GM04503 (cell line): ENCODE measurements around the gene NUDT7.

Experiments used
- DNase-seq: peaks from one replicate; pipeline ENCODE4 v3.0.0-alpha.2; 2012; ENCODE audit warnings: low read depth

NUDT7 gene

DNA sequence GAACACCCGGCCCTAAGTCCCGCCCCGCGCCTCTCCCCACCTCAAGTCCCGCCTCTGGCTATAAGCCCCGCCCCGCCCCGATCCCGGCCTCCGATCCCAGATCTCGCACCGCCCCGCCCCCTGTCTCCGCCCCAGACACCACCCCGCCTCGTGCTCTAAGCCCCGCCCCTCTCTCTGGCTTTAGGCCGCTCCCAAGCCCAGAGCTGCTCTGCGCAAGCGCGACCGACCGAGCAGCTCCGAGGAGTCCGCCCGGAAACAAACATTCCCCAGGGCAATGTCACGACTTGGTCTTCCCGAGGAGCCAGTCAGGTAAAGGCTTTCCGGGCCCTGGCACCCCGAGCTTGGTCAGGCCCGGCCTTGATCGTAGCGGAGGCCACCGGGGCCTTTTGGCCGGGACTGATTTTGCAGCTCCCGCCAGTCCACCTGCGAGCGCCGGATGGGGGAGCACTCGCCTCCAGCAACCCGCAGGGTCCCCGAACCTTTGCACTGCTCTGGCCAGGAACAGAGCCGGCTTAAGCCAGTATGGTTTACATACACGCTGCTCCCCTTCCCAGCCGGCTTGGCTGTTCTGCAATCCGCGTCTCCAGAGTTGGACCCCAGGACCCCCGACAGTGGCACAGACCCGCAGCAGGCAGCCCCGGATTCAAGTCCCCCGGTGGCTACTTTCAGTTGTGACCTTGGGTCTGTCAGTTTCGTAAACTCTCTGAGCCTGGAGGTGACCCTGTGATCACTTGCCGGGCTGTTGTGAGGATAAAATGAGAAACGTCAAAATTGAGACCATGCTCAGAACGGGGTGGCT, at the start of gene NUDT7:
NUDT7 (plus strand) TSS at position 206 of the 799 bp plus-strand sequence; CDS start at position 275, 69 bp downstream.
- peak; percentile 61 for DNase-seq

DNA sequence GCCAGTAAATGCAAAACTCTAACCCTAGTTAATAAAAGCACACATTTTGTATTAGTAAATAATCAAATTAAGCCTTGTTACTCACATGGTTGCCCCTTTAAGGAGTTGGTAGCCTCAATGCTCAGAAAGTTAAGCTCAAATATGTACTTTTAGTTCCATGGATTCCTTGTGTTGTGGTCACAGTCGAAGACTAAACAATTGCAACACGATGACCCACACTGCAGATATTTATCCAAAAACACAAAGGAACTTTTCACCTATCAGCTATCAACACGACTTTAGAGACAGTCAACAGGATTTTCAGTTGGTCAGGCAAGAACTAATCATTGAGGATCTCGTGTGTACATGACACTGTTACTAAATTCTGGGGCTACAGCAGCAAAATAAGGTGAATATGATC, 47.4 kb upstream of the NUDT7 start:
- DNase-seq = peak; percentile 44

DNA sequence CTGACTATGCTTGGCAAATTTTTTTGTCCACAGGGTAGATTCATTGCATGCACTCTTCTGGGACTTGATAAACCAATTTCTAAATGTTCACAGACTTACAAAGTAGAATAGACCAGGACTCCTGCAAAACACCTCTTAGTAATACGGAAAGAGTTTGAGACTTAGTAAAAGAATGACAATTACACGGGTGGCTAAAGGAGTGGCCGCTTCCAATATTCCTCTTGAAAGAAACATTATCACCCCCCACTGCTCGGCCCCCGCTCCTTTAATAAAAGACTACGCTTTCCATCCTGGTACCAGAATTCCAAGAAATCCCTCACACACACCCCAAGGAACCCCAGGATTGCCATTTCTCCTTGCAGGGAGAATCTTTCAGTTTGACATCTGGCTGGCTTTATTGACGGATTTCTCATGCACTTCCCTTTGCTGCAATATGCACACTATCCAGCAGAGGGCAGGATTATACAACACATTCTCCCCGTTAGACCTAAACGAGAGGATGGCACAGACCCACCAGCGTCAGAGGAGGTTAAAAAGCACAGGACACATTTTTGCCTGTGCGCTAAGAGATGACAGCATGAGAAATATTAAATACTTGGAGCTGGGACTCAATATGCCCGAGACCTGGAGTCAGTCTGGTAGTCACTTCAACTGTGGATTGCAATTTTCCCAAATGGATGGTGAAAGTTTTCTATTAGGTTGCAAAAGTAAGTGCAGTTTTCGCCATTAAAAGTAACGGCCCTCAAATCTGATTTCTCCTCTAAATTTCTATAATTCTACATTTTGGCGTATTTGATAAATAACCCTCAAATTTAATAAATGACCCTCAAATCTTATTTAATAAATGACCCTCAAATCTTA, 46.6 kb upstream of the NUDT7 start:
- peak; percentile 14 for DNase-seq

DNA sequence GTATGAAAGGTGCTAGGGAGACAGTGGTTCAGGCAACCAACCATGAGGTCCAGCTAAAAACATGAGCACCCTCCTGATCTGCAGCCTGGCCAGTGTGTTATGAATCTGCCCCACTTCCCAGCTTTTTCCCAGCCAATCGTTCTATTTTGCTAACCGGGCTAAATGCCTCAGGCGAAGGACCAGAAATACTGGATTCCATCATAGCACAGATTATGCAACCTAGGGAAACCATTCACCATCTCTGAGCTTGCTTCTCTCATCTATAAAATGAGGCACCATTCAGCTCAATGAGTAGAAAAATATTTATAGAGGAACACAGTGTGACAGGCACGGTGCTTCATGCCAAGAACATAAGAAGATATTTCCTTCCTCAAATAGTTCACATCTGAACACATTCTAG, 45.2 kb upstream of the NUDT7 start:
- DNase-seq = no peak

DNA sequence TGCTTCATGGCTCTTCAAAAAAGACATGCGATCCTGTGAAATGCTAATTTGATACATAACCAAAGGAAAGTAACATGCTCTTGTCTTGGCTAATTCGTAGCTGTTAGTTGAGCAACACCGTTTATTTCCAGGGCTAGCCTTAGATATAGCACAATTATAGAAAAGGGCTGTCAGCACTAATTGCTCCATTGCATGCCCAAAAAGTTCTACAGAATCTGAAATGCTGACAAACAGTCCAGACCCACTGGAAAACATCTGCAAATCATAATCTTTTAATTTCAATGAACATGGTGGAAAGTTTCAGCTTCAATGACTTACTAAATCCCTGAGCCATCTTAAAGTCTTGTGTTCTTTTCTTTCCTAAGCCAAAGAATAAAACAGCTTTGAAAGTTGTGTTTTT, 42.9 kb upstream of the NUDT7 start:
- no peak for DNase-seq

DNA sequence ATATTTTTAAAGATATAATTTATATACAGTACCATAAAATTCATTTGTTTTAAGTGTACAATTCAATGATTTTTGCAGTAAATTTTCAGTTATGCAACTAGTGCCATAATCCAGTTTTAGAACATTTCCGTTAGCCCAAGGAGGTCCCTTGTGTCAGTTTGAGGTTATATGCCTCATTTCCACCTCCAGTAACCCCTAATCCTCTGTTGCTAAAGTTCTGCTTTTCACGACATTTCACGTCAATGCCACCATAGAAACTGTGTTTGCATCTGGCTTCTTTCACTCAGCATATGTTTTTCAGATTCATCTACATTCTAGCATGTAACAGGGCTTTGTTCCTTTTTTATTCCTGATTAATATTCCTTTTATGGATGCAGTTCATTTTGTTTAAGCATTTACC, 42.4 kb upstream of the NUDT7 start:
- no peak for DNase-seq

DNA sequence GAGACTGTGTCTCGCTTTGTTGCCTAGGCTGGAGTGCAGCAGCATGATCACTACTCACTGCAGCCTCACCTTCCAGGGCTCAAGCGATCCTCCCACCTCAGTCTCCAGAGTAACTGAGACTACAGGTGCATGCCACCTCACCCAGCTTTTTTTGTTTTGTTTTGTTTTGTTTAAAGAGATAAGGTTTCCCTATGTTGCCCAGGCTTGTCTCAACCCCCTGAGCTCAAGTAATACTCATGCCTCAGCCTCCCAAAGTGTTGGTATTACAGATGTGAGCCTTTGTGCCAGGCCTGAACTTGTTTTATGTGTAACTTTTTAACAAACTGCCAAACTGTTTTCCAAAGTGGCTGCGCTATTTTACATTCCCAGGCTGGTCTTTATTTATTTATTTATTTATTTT, 41.8 kb upstream of the NUDT7 start:
- DNase-seq = no peak

DNA sequence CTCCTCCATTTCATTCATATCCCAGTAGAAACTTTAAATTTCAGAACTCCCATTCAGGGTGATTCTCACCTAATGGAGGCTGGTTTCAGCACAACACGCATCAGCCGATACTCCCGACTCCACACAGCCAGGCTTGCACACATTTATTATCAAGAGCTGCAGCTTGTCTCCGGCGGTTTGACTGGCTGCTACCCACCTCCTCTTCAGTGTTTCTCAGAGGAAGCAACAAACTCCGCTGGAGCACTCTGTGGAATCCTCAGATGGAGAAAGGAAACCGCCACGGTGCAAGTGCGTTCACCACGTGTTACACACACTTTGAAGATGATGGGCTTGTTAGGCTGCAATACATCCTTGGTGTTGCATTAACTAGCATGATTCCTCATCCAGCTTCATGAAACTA, 39.7 kb upstream of the NUDT7 start:
- no peak for DNase-seq

DNA sequence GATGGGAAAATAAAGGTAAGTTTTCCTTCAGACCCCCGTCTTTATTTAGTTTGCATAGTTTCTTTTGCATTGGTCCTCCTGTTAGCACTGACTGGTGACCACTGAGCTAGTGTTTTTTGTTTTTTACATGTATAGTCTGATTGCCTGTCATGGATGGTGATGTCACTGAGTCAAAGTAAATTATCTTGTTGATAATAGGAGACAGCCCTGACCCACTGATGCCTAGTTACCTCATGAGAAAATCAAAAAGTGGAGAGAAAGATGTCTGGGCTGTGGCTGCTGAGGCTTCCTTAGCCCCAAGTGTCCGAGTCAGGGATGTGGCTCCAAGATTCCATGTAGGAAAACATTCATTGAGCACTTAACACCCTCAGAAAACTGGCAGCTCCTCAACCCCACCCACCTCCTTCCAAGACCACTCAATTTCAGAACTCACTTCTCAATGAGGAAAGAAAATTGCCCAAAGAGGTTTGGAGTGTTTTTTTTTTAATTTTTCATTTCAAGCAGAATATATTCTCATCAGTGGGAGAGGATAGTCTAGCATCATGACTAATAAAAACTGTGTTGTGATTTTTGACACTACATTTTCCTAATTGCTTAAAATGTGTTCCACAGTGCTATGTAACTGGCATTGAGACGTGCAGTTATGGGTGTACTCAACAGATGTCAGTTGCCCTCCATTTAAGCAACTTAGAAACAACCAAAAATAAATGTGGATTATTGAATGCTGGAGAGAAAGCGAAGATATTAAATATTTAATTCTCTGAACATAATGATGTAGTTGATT, 38.7 kb upstream of the NUDT7 start:
- no peak for DNase-seq

DNA sequence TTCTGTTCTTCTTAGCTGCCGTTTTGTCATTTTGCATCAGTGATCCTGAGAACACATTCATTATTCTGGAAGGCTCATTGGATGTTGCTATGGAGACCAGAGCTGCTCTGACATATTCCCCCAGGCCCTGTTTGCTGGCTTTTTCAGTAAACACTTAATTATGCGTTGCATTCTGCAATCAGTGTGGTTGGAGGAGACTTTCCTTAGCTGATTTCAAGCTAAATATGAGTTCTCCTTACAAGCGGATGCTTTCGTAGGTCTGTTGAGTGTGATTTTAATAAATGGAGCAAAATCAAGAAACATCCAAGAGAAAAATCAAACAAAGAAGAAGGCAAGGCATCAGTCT, 38.2 kb upstream of the NUDT7 start:
- no peak for DNase-seq

DNA sequence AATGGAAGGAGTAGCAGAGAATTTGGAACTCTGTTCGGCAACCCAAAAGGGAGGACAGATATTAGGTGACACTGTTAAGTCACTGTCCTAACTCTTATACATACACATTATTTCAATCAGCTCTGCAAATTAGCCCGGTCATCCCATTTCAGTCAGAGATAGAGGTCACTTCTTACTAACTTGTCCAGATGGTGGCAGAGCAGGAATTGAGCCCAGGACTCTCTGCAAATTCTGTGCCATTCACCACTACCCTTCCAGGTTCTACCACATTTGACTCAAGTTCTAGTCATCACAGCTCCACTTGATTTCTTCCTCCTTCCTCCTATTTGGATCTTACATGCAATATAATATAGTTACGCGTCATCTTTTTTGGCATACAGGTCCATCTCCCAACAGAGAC, 35.9 kb upstream of the NUDT7 start:
- no peak for DNase-seq

DNA sequence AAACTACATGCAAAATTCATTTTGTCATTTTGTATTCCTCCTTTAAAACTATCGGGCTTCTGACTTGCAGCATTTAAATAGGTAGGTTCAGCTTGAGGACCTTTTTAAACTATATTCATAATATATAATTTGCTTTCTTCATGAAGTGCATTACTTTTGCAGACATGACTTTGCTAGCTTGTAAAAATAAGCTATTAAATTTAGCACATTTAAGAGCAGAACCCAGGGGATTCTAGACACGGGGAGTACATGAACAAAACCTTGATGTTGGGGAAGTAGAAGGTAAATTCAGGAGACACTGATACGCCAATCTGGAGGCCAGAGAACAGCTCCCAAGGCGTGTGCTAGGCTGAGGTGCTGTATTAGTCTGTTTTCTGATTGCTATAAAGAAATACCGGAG, 32.3 kb upstream of the NUDT7 start:
- DNase-seq = no peak

DNA sequence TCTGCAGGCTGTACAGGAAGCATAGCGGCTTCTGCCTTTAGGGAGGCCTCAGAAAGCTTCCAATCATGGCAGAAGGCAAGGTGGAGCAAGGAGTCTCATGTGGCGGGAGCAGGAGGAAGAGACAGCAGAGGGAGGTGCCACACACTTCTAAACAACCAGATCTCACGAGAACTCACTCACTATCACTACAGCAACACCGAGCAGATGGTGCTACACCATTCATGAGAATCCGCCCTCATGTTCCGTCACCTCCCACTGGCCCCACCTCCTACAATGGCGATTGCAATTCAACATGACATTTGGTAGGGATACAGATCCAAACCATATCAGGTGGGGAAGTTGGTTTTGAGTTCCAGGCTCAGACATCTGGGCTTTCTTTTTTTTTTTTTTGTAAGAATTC, 31.9 kb upstream of the NUDT7 start:
- no peak for DNase-seq

DNA sequence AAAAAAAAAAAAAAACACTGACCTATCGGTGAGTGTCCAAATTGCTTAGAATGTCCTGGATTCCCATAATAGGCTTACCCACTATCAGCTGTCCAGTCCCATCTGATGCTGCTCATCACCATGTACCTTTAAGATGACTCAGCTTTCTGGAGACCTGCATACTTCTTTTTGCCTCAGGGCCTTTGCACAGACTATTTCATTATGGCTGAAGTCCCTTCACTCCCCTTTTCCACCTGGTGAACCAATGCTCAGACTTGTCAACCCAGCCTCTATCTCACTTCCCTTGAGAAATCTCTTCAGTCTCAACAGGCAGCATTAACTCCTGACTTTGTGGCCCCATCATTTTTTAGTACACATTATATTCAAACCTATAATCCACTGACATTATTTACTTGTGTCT, 29.7 kb upstream of the NUDT7 start:
- no peak for DNase-seq

DNA sequence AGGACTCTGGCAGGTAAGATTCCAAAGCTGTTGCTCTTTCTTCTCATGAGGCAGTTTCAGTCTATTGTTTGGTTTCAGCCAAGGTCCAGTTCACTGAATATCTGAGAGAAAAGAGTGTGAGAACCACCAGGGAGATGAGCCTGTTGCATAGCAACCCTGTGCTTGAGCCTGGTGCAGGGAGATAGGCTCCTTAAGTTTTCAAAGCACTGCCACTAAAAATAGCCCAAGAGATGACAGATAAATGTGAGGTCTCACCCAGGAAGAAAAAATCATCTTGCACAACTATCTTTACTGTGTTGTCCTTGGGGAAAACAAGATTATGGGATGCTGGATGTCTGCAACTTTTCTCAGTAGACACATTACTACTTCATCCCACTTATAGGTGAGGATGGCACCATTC, 26.2 kb upstream of the NUDT7 start:
- no peak for DNase-seq

DNA sequence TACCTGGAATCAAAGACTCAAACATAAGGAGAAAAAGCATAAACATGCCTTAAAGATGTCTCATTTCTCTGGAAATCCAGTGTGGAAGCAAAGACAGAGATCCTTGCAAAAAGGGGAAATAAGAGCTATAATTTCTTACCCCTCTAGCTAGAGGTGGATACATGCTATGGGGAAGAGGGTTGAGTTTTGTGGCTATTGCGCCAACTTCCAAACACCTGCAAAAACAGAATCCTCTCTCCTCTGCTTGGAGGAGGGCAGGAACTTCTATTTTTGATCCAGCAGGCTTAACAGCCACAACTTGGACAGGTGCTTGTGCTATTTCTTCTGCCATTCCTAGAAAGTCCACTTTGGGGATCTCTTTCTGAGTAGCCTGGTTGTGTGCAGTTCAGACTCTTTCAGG, 21.5 kb upstream of the NUDT7 start:
- DNase-seq = no peak

DNA sequence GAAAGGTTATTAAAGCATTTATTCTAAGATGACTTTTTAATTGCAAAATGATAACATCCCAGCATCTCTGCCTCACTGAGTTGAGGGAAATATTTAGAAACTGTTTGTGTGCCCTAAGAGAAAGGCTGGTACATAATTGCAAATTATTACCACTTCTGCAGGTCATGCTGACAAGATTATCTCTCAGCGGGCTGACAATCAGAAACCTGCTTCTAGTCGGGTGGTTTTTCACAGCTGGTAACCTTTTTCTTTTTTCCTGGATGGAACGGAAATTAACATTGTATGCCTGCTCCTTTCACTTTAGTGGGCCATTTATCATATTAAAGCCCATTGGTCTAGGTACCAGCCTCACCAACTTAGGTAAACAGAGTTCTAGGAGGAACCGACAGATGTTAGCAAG, 17.0 kb upstream of the NUDT7 start:
- DNase-seq = no peak

DNA sequence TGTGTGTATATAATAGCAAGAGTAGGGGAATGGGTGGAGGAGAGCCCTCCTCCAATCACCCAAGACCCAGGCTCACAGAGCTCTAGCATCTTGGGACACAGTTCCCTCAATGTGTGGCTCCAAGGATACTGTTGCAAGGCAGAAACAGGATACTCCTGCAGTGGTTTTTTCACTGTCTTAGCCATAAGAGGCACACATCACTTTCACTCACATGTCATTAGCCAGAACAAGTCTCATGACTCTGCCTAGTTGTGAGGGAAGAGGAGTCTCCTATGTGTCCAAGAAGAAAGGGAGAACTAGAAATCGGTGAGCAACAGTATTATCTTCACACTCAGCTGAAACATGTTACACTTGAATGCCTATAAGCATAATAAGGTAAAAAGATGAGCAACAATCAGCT, 11.1 kb upstream of the NUDT7 start:
- no peak for DNase-seq

DNA sequence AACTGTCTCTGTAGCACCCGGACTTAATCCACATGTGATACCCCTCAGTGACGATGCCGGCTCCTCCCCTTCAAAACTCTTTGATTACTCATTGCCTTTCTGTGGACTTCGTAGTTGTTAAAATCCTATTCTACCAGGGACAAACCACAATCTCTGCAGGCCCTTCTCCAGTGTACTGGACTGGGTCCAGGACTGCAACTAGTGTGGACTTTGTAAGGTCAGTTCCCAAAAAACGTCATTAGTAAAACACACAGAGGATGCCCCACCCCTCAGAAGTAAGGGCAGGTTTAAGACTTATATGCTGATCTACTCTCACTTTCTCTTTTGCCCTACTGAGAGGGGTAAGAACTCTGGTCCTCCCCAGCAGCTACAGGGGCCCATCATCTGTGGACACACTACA, 10.5 kb upstream of the NUDT7 start:
- DNase-seq = no peak

DNA sequence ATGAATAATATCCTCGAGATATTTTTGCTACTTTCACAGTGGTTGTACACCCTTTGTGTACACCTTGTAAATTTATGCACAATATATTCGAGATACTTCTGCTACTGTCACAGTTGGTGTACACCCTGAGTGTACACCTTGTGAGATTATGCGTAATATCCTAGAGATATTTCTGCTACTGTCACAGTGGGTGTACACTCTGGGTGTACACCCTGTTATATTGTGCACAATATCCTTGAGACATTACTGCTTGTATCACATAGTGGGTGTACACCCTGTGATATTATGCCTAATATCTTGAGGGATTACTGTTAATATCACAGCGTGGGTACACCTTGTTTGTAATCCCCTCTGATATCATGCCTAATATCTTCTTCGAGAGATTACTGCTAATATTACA, 7.2 kb upstream of the NUDT7 start:
- DNase-seq = no peak

DNA sequence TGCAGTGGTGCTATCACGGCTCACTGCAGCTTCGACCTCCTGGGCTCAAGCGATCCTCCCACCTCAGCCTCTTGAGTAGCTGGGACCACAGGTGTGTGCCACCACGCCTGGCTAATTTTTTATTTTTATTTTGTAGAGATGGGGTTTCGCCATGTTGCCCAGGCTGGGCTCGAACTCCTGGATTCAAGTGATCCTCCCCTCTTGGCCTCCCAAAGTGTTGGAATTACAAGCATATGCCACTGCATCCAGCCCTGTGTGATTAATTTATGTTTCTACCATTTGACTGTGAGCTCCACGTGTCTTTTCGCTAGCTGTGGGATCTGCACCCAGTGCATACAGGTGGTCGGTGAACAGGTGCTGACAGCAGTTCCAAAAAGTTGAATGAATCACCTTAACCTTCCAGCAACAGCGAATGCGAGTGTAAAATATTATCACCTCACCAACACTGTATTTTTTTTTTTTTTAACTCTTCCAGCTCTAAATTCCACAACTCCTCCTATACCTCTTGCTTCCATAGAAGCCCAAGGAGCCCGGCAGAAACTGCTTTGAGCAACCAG, 484 bp upstream of the NUDT7 start:
- DNase-seq = no peak

DNA sequence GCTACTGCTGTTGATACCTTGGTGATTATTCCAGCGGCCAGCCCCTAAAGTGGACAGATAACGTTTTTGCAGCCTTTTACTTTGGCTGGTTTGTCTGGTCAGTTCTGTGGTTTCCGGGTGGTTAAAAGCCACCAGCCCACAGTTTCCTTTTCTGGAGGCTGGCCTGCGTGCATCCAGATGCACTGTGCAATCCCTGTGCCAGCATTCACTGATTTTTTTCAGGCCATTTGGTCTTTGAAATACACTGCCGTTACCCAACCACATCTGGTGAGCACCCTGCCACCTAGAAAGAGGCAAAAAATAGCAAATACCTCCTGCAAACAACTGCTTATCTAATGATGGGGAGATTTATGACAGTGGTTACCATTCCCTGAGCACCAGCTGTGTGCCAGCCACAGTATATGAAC, 797 bp downstream of the NUDT7 start:
- DNase-seq = peak; percentile 13

DNA sequence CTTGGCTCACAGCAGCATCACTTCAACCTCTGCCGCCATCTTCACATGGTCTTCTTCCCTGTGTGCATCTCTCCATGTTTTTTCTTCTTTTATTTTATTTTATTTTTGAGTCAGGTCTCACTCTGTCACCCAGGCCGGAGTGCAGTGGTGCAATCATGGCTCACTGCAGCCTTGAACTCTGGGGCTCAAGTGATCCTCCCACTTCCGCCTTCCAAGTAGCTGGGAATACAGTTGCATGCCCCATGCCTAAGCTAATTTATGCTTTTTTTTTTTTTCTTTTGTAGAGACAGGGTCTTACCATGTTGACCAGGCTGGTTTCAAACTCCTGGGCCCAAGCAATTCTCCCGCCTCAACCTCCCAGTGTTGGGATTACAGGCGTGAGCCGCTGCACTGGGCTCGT, 1.9 kb downstream of the NUDT7 start:
- DNase-seq = no peak
